Measurements from ENCODE around the gene MKI67. TPM values are rescaled to one million over a fixed set of nuclear protein-coding genes. Genes with fewer than 3 reads are reported as not detected.
"Not testable (repeated sequence)": the region's sequence is repeated elsewhere in the genome, so short reads cannot be mapped to it uniquely, and the experiment has no call there.

MKI67 gene
- total RNA-seq, 1 donor from 2014 or later = 161 TPM

DNA sequence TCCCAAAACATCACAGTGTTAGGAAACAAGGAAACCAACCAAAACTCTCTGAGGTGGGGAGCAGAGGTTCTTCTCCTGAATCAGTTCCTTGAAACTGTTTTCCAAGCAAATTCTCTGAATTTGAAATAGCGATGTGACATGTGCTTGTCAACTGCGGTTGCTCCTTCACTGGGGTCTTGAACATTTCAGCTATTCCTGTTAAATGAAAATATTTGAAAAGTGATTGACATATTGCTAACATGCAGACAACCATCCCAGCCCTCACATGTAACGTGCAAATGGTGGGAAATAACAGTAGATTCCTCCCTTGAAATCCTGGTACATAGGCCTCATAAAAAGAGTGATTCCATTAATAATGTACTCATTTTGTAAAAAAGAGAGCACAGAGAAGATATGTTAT is 15.9 kb downstream of the MKI67 start:
- Mint-ChIP-seq H3K36me3 (ENCODE audit: low read depth) (peaks cover 46% of the 10 kb centered on the region), H3K27me3 (no peaks in the 10 kb centered on the region), H3K4me1 (peaks cover 9% of the 10 kb centered on the region), H3K4me3 (no peak overlapping the region), H3K27ac (no peak overlapping the region), H3K9me3 (no peaks in the 10 kb centered on the region)
- no peak for DNase-seq
- intact Hi-C loops (cut with micrococcal nuclease) = no loop called here

DNA sequence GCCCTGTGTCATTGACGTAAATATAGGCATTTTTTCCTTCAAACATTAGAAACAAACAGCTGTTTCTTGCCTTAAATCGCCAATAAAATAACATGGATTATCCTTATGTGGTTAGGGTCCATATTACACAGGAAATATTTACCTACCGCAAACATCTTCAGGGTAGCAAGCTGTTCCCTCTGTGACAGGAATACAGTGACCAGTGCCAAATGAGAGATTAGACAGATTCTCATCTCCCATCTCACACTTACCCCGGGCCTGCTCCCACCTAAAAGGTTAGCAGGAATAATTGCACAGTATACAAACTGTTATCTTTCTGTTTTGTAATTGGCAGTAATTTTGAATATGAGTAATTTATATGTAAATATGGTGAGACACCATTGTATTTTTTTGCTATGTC is 16.5 kb downstream of the MKI67 start:
- Mint-ChIP-seq H3K27ac (no peak overlapping the region), H3K36me3 (ENCODE audit: low read depth) (peaks cover 41% of the 10 kb centered on the region), H3K4me3 (no peak overlapping the region), H3K27me3 (no peaks in the 10 kb centered on the region), H3K9me3 (no peaks in the 10 kb centered on the region), H3K4me1 (peaks cover 12% of the 10 kb centered on the region)
- no peak for DNase-seq
- intact Hi-C loops (cut with micrococcal nuclease) = no loop called here

DNA sequence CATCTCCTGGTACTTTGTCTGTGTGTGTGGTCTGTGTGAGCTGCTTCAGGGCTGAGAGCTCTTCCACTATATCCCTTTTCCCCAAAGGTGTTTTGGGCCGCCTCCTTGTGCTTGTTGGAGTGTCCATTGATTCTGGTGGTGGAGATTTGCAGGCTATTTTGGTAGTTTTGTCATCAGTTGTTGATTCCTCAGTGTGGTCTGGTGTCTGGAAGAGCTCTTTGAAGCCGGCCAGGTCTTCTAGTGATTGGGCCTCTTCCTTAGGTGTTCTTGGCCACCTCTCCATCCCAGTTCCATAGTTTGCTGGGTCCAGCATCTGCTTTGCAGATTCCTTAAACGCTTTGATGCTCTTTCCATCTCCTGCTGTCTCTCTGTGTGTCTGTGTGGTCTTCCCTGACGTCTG is 20.8 kb downstream of the MKI67 start:
- H3K27ac Mint-ChIP-seq = peak overlapping the region; percentile 61
- peaks cover 26% of the 10 kb centered on the region for H3K4me1 Mint-ChIP-seq
- peaks cover 38% of the 10 kb centered on the region for H3K36me3 Mint-ChIP-seq (ENCODE audit: low read depth)
- H3K27me3 Mint-ChIP-seq = no peaks in the 10 kb centered on the region
- DNase-seq = no peak
- H3K9me3 Mint-ChIP-seq = no peaks in the 10 kb centered on the region
- H3K4me3 Mint-ChIP-seq = no peak overlapping the region
- intact Hi-C loops (cut with micrococcal nuclease) = no loop called here

- intact Hi-C loops (cut with micrococcal nuclease) = no loop called here
- Mint-ChIP-seq H3K36me3 (ENCODE audit: low read depth) (peaks cover 49% of the 10 kb centered on the region), H3K4me3 (peak overlapping the region; percentile 52), H3K4me1 (peaks cover 33% of the 10 kb centered on the region), H3K9me3 (no peaks in the 10 kb centered on the region), H3K27me3 (no peaks in the 10 kb centered on the region), H3K27ac (peak overlapping the region; percentile 74)
- peak; percentile 65 for DNase-seq
Observed at GRCh38 chr10:128103229-128103714, 23.0 kb downstream of the MKI67 start.

- no peak for DNase-seq
- Mint-ChIP-seq H3K36me3 (ENCODE audit: low read depth) (peaks cover 55% of the 10 kb centered on the region), H3K4me1 (peaks cover 39% of the 10 kb centered on the region), H3K27me3 (no peaks in the 10 kb centered on the region), H3K27ac (peak overlapping the region; percentile 74), H3K4me3 (peak overlapping the region; percentile 52), H3K9me3 (no peaks in the 10 kb centered on the region)
- intact Hi-C loops (cut with micrococcal nuclease) = no loop called here
Observed at GRCh38 chr10:128102480-128103228, 23.6 kb downstream of the MKI67 start.

- peaks cover 42% of the 10 kb centered on the region for H3K4me1 Mint-ChIP-seq
- no peak for DNase-seq
- no peak overlapping the region for H3K27ac Mint-ChIP-seq
- no peaks in the 10 kb centered on the region for H3K27me3 Mint-ChIP-seq
- intact Hi-C loops (cut with micrococcal nuclease) = no loop called here
- peaks cover 60% of the 10 kb centered on the region for H3K36me3 Mint-ChIP-seq (ENCODE audit: low read depth)
- no peak overlapping the region for H3K4me3 Mint-ChIP-seq
- H3K9me3 Mint-ChIP-seq = no peaks in the 10 kb centered on the region
Observed at GRCh38 chr10:128101901-128102300, 24.3 kb downstream of the MKI67 start.

DNA sequence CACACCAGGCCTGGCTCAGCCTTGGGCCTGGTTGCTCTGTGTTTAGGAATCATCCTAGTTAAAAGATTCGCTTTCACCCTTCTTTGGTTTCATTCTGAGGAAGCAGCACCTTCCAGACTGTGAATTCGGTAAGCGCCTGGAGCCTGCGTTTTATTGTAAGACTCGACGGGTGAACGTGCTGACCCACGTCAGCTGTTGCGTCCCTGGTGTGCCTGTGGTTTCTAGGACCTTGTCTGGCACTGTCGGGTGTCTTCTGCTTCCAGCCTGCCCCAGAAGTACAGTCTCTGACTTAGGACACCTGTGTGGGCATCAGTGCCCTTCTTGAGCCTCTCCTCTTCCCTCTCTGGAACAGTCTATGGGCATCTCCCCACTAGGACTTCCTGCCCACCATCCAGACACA is 26.3 kb downstream of the MKI67 start:
- H3K36me3 Mint-ChIP-seq (ENCODE audit: low read depth) = peaks cover 70% of the 10 kb centered on the region
- H3K4me3 Mint-ChIP-seq = no peak overlapping the region
- no peak for DNase-seq
- no peaks in the 10 kb centered on the region for H3K27me3 Mint-ChIP-seq
- intact Hi-C loops (cut with micrococcal nuclease) = no loop called here
- no peaks in the 10 kb centered on the region for H3K9me3 Mint-ChIP-seq
- H3K27ac Mint-ChIP-seq = peak overlapping the region; percentile 14
- H3K4me1 Mint-ChIP-seq = peaks cover 56% of the 10 kb centered on the region

DNA sequence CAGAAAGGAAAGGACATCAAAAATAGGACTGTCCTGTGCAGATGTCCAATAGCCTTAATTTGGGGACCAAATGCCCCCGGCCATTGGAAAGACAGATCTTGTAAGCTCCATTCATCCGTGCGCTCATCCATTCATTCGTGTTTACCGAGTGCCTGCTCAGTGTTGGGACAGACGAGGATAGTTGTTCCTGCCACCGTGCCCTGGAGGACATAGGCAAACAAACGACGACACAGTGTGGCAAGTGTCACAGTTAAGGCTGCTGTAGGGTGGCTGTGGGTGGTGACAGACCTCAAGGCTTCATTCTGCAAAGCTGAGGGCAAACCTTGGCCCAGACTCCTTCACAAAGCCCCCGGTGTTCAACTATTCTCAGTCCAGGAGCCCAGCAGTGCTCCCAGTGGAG is 27.6 kb downstream of the MKI67 start:
- Mint-ChIP-seq H3K4me3 (no peak overlapping the region), H3K36me3 (ENCODE audit: low read depth) (peaks cover 64% of the 10 kb centered on the region), H3K27me3 (no peaks in the 10 kb centered on the region), H3K4me1 (peaks cover 49% of the 10 kb centered on the region), H3K9me3 (no peaks in the 10 kb centered on the region), H3K27ac (peak overlapping the region; percentile 30)
- intact Hi-C loops (cut with micrococcal nuclease) = no loop called here
- no peak for DNase-seq

DNA sequence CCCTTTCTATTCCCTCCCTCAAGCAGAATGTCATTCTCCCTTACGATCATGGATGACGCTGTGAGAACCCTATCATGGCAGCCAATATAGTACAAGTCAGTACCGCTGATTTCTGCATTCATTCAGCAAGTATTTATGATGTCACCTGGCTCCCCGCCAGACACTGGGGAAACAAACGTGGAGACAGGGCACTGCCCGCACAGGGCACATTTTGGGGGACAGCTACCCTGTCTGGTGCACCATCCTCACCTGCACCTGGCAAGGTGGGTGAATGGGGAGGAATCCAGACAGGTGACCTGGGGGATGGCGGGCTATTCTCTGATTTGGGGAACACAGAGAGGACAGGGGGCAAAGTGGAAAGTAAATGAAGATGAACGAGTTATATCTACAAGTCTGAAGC is 28.4 kb downstream of the MKI67 start:
- H3K27ac Mint-ChIP-seq = peak overlapping the region; percentile 32
- H3K4me3 Mint-ChIP-seq = no peak overlapping the region
- intact Hi-C loops (cut with micrococcal nuclease) = no loop called here
- no peaks in the 10 kb centered on the region for H3K27me3 Mint-ChIP-seq
- H3K9me3 Mint-ChIP-seq = no peaks in the 10 kb centered on the region
- DNase-seq = no peak
- peaks cover 44% of the 10 kb centered on the region for H3K4me1 Mint-ChIP-seq
- H3K36me3 Mint-ChIP-seq (ENCODE audit: low read depth) = peaks cover 57% of the 10 kb centered on the region

DNA sequence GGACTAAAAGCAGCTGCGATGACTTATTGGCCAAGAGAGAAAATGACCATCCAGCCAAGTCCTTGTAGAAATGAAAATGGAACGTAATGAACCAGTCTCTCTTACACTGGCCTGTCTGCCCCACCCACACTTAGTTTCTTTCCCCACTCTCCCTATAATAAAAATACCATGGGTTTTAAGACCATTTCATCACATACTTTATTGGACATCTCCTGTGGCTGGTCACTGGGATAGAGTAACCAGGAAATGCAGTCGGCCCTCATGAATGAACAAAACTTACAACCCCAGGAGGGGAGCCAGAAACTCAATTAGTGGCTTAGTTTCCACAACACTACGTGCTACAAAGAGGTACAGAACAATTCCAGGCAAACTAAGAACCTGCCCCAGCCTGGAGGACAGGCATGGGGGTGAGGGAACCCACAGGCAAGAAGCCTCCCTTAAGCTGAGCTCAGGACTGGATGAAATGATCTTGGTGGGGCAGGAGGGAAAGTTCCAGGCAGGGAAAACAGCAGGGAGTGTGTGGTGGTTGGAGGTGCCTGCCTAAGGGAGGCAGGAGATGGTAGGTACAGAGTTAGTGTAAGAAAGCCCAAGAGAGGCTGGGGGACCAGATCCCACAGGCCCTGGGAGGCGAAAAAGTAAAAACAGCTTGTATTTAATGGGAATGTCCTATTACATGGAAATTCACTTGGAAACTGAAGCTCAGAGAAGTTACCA is 29.6 kb downstream of the MKI67 start:
- no peaks in the 10 kb centered on the region for H3K9me3 Mint-ChIP-seq
- DNase-seq = no peak
- H3K4me3 Mint-ChIP-seq = no peak overlapping the region
- no peaks in the 10 kb centered on the region for H3K27me3 Mint-ChIP-seq
- intact Hi-C loops (cut with micrococcal nuclease) = no loop called here
- H3K27ac Mint-ChIP-seq = peak overlapping the region; percentile 77
- peaks cover 39% of the 10 kb centered on the region for H3K4me1 Mint-ChIP-seq
- H3K36me3 Mint-ChIP-seq (ENCODE audit: low read depth) = peaks cover 50% of the 10 kb centered on the region

- H3K27me3 Mint-ChIP-seq = no peaks in the 10 kb centered on the region
- peak; percentile 72 for DNase-seq
- H3K4me3 Mint-ChIP-seq = peak overlapping the region; percentile 31
Observed at GRCh38 chr10:128095753-128096469, 30.3 kb downstream of the MKI67 start.

DNA sequence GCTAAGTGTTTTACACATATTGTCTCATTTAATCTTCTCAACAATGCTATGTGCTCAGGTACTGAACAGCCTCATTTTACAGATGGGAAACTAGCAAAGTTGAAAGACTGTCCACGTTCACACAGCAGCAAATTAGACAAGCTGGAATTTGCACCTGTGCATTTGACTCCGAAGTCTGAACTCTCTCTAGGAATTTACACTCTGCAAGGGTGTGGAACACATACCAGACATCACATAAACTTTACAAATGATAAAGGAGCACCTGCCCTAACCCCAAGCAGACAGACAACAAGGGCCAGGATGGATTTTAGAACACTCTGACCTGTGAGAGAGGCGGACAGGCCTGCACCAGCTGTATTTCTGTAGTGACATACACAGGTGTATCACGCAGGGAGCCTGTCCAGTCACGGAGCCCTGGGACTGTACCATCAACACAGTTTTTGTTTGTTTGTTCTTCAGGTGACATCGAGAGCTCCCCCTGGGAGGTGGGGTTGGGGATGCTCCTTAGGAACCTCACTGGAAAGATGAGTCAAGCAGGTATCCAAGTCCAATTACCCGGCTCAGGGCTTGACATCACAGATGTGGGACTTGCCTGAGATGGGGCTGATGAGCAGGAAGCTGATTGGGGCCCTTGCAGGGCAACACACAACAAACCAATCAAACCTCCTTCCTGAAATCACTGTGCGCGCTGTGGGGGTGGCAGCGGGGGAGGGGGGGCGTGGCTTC is 31.0 kb downstream of the MKI67 start:
- intact Hi-C loops (cut with micrococcal nuclease) = no loop called here
- H3K27me3 Mint-ChIP-seq = no peaks in the 10 kb centered on the region
- peak overlapping the region; percentile 77 for H3K27ac Mint-ChIP-seq
- H3K9me3 Mint-ChIP-seq = no peaks in the 10 kb centered on the region
- H3K4me1 Mint-ChIP-seq = peaks cover 34% of the 10 kb centered on the region
- peaks cover 38% of the 10 kb centered on the region for H3K36me3 Mint-ChIP-seq (ENCODE audit: low read depth)
- peak; percentile 68 for DNase-seq
- no peak overlapping the region for H3K4me3 Mint-ChIP-seq

More at GRCh38 chr10:128095753-128096469, 30.3 kb downstream of the MKI67 start:
- H3K4me1 Mint-ChIP-seq = peaks cover 34% of the 10 kb centered on the region
- peaks cover 44% of the 10 kb centered on the region for H3K36me3 Mint-ChIP-seq (ENCODE audit: low read depth)
- no peaks in the 10 kb centered on the region for H3K9me3 Mint-ChIP-seq
- intact Hi-C loops (cut with micrococcal nuclease) = no loop called here
- peak overlapping the region; percentile 77 for H3K27ac Mint-ChIP-seq

- DNase-seq; intact Hi-C loops (cut with micrococcal nuclease); H3K27ac Mint-ChIP-seq; H3K4me3 Mint-ChIP-seq; H3K9me3 Mint-ChIP-seq; H3K27me3 Mint-ChIP-seq: not testable (repeated sequence)
- peaks cover 32% of the 10 kb centered on the region for H3K36me3 Mint-ChIP-seq (ENCODE audit: low read depth)
- H3K4me1 Mint-ChIP-seq = peaks cover 32% of the 10 kb centered on the region
Observed at GRCh38 chr10:128094596-128094995, 31.6 kb downstream of the MKI67 start.

All from activated CD4-positive, alpha-beta T cell treated with anti-CD3 and anti-CD28 coated beads, Interleukin-2, amount 10 ng/mL, durations not matched to agents 24 days and 14 days (primary cell).